PFSK-1 (cell line): ENCODE results near the gene CHD5.

Experiments used
- FOXP2 ChIP-seq: optimal IDR thresholded peaks from 2 replicates; pipeline ENCODE3; 2011; ENCODE audit warnings: borderline replicate concordance, control low read depth, inconsistent platforms; ENCODE audit not compliant: insufficient read depth; ENCODE audit errors: extremely low read length, extremely low read depth
- POLR2AphosphoS5 ChIP-seq: IDR thresholded peaks from 2 replicates; pipeline ENCODE4 v1.6.1; 2012; ENCODE audit warnings: low read depth, mild to moderate bottlenecking, control low read depth, low read length, moderate library complexity
- SIN3A ChIP-seq: IDR thresholded peaks from 2 replicates; pipeline ENCODE4 v1.6.1; 2012; ENCODE audit warnings: mild to moderate bottlenecking, low read length, moderate library complexity, borderline replicate concordance; ENCODE audit not compliant: insufficient read depth
- TAF1 ChIP-seq: IDR thresholded peaks from 2 replicates; pipeline ENCODE4 v1.6.1; 2012; ENCODE audit warnings: low read length, control low read depth, borderline replicate concordance; ENCODE audit not compliant: insufficient read depth
- TF ChIP-seq, protein P1 (sequence below), 2 experiments: IDR thresholded peaks; 2 replicates each; pipeline versions ENCODE4 v1.6.1 to v1.8.0; 2011 to 2012; ENCODE audit warnings: low read depth in 2 of 2, low read length in 2 of 2, control low read depth in 1 of 2, inconsistent platforms in 1 of 2, mild to moderate bottlenecking in 1 of 2, moderate library complexity in 1 of 2; ENCODE audit not compliant: insufficient read depth in 1 of 2

Gene CHD5

DNA sequence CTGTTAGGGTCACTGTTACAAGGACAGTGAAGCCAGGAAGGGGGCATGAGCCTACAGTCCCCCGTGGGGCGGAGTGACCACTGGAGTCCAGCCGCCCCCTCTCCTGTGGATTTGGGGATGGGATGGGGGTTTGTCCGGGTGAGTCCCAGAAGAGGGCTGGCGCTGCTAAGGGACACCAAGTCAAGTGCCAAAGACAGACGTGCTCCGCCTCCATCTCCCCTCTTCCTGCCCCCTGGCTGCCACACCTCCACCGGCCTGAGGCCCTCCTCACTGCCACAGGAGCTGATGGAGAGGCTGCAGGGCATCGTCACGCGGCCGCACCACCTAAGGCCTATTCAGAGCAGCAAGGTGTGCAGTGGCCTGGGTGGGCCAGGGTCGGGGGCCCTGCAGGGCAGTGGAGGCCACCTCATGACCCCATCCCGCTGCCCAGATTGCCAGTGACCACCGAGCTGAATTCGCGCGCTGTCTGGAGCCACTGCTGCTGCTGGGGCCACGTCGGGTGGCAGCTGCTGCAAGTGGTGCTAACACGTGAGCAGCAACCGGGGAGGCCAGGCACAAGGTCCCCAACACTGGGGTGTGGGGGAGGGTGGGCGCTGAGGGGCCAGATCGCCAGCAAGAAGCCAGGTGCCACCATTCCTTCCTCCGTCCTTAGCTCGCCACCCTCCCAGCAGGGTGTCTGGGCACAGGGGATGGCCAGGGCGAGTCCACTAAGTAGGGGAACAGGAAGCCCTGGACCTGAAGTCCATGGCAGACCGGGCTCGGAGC is 30.7 kb upstream of the CHD5 start:
- TF ChIP-seq, protein P1, sequence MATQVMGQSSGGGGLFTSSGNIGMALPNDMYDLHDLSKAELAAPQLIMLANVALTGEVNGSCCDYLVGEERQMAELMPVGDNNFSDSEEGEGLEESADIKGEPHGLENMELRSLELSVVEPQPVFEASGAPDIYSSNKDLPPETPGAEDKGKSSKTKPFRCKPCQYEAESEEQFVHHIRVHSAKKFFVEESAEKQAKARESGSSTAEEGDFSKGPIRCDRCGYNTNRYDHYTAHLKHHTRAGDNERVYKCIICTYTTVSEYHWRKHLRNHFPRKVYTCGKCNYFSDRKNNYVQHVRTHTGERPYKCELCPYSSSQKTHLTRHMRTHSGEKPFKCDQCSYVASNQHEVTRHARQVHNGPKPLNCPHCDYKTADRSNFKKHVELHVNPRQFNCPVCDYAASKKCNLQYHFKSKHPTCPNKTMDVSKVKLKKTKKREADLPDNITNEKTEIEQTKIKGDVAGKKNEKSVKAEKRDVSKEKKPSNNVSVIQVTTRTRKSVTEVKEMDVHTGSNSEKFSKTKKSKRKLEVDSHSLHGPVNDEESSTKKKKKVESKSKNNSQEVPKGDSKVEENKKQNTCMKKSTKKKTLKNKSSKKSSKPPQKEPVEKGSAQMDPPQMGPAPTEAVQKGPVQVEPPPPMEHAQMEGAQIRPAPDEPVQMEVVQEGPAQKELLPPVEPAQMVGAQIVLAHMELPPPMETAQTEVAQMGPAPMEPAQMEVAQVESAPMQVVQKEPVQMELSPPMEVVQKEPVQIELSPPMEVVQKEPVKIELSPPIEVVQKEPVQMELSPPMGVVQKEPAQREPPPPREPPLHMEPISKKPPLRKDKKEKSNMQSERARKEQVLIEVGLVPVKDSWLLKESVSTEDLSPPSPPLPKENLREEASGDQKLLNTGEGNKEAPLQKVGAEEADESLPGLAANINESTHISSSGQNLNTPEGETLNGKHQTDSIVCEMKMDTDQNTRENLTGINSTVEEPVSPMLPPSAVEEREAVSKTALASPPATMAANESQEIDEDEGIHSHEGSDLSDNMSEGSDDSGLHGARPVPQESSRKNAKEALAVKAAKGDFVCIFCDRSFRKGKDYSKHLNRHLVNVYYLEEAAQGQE (IDR thresholded peaks at IDR 0.05; ENCODE audit: insufficient read depth in 1 of 2, low read depth in 2 of 2, low read length in 2 of 2), result no peak
- no peak for TF ChIP-seq TAF1
- TF ChIP-seq POLR2AphosphoS5, result no peak
- TF ChIP-seq FOXP2, result no peak
- TF ChIP-seq SIN3A, result no peak

DNA sequence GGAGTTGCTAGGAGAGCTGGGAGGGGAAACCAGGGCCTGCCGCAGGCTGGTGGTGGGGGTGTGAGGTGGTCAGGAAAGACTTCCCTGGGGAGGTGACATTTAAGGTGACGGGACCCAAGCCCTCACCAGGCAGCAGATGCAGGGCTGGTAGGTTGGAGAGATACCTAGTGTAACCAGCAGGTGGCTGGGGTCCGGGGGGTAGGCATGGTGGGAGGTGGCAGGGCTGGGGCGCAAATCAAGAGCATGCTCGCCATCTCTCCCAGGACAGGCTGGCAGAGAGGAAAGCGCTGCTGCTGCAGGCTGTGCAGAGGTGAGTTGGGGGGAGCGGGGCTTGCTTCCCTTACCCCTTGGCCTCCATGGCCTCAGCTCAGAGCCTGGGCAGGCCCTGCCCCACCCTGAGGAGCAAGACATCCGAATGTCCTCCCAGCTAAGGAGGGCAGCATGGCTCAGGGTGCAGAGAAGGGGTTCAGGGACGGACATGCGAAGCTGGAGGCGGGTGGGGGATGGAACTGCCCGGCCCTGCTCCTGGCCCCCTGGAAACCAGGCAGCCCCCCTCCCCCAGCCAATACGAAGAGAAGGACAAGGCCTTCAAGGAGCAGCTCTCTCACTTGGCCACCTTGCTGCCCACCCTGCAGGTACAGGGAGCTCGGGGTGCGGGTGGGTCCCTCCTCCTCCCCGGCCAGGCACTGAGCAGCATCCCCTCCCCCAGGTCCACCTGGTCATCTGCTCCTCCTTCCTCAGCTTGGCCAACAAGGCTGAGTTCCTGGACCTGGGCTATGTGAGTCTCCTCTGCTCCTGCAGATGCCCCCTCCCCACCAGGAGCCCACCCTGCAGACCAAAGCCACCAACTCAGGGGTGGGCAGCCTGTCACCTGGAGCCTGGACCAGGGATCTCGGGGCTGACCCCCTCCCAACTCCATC is 29.8 kb upstream of the CHD5 start:
- TF ChIP-seq FOXP2, result no peak
- no peak for TF ChIP-seq SIN3A
- no peak for TF ChIP-seq POLR2AphosphoS5
- TF ChIP-seq, protein P1 (IDR thresholded peaks at IDR 0.05; ENCODE audit: insufficient read depth in 1 of 2, low read depth in 2 of 2, low read length in 2 of 2), result no peak
- no peak for TF ChIP-seq TAF1

DNA sequence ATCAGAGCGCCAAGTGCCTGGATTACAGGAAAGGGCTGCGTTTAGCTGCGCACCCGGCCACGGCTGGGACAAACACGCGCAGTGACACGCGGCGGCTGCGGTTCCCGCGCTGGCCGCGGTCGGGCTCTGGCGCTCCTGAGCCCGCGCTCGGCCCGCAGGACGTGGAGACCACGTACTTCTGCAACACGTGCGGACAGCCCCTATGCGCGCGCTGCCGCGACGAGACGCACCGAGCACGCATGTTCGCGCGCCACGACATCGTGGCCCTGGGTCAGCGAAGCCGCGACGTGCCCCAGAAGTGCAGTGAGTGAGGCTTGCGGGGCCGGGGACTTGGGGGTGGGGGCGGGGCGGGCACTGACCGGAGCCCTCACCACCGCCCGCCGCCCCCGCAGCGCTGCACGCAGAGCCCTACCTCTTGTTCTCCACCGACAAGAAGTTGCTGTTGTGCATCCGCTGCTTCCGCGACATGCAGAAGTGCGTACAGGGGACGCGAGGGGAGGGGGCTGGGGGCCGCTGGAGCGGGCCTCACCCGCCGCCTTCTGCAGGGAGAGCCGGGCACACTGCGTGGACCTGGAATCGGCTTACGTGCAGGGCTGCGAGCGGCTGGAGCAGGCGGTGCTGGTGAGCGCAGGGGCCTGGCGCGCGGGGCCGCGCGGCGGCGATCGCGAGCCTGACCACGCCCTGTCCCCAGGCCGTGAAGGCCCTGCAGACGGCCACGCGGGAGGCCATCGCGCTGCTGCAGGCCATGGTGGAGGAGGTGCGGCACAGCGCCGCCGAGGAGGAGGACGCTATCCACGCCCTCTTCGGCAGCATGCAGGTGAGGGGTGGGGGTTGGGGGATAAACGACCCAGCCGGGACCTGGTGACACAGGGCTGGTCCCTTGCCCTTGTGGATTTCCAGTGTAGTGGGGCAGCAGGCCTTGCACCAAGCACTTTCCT is 28.9 kb upstream of the CHD5 start:
- TF ChIP-seq, protein P1 (IDR thresholded peaks at IDR 0.05; ENCODE audit: insufficient read depth in 1 of 2, low read depth in 2 of 2, low read length in 2 of 2), result peak; percentile 18 to 53; a peak in 1 of 4 replicates
- peak; percentile 23; the same call in 1 of the 2 replicates for TF ChIP-seq TAF1
- peak; percentile 82 for TF ChIP-seq FOXP2
- peak; percentile 45; the same call in 1 of the 2 replicates for TF ChIP-seq POLR2AphosphoS5
- TF ChIP-seq SIN3A, result peak; percentile 81; the same call in 1 of the 2 replicates

DNA sequence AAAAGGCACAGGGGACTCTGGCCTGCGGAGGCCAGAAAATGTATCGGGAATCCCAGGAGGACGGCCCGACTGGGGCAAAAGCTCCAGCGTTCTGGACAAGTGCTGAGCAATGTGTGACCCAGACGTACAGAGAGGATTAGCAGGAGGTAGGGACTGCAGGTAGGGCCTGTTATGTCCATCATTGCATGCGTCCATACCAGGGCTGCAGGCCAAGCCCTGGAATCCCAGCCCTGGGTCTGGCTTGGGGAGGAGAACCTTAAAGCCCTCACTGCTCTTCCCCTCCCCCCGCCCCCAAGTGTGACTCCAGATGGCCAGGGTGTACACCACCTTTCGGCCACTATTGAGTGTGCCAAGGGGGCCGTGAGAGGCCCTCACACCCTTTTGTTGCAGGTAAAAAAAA is 27.8 kb upstream of the CHD5 start:
- TF ChIP-seq, protein P1 (IDR thresholded peaks at IDR 0.05; ENCODE audit: insufficient read depth in 1 of 2, low read depth in 2 of 2, low read length in 2 of 2), result no peak
- TF ChIP-seq POLR2AphosphoS5 (no peak), TAF1 (no peak), FOXP2 (no peak), SIN3A (no peak)
